ENCODE data around the gene SYTL3.

Gene SYTL3

DNA sequence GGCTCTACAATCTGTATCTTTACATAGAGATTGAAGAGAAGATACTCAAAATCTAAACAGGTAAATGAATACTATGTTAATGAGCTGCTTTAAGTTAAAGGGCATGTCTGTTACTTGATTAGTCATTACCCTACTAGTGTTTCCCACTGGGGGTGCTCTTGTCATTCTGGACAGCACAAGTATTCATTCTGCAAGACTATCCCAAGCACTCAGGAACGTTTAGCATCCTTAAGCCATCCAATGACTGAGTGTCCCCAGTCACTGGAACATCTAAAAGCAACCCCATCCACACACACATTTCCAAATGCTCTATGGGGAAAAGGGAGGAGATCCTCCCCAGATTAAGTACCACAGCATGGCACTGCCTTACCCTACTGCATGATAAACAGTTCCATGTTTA lies 143.6 kb downstream of the SYTL3 start:
- in situ Hi-C loops (cut with MboI; ENCODE audit: low sequenced_read_pairs, unreplicated experiment) = no loop called here
- TF ChIP-seq CTCF (IDR thresholded peaks at IDR 0.05; ENCODE audit: borderline replicate concordance, control extremely low read depth, extremely low read depth, insufficient read depth, missing control alignments) = peak; percentile 29
- DNase-seq (ENCODE audit: low spot score) = peak; percentile 64

DNA sequence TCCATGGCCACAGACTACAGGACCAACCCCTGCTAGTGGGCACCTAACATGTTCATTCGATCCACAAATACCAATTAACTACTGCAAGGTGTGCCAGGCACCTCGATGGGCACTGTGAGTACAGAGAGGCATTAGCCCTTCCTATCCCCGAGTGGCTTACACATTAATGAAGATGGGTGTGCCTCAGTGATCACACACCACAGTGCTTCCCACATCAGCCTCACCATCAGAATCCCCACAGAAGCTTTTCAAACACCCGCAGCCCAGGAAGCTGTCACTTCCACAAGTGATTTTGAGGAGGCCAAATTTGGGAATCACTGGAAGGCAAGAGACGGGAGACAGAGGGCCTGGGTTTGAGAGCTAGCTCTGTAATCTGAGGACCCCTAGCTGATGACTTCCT lies 145.7 kb downstream of the SYTL3 start:
- in situ Hi-C loops (cut with MboI; ENCODE audit: low sequenced_read_pairs, unreplicated experiment) = no loop called here
- TF ChIP-seq CTCF (IDR thresholded peaks at IDR 0.05; ENCODE audit: borderline replicate concordance, control extremely low read depth, extremely low read depth, insufficient read depth, missing control alignments) = no peak

GRCh38 chr6:158796353-158796752 lies 146.5 kb downstream of the SYTL3 start:
- no peak for TF ChIP-seq CTCF (IDR thresholded peaks at IDR 0.05; ENCODE audit: borderline replicate concordance, control extremely low read depth, extremely low read depth, insufficient read depth, missing control alignments)
- DNase-seq (ENCODE audit: low spot score) = no peak
- in situ Hi-C loops (cut with MboI; ENCODE audit: low sequenced_read_pairs, unreplicated experiment) = no loop called here

More for the DNA sequence above, 145.7 kb downstream of the SYTL3 start:
- DNase-seq (ENCODE audit: low spot score) = no peak

DNA sequence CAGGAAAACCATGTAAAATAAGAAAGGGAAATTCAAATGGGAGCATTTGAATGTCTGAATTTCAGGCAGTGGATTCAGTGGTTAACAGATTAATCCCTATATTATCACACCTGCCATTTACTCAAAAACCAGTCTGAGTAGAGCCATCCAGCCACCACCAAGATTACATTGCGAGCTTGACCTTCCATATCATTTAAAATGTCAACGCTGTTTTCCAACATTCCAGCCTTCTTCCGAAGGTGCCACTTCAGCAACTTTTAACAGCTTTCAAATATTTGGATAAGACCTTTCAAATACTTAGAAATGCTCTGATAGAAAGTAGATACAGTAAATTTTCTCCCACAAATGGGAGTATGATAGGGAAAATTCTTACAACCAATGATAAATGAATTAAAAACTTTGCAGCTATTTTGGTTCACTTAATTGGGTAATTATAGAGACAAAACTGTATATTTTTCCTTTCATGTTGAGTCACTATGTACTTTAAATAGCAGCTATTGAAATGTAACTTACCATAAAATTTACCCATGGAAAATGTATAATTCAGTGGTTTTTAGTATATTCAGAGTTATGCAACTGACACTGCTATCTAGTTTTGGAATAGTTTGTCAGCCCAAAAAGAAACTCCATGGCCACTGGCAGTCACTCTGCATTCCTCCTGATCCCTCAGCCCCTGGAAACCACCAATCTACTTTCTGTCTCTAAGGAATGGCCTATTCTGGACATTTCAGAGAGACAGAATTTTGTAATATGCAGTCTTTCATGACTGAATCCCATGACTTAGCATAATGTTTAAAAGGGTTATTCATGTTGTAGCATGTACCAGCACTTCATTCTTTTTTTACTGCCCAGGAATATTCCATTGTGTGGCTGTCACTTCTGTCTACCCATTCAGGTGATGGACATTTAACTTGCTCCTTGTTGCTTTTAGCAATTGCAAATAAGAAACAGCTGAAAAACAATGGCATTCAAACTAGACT lies 147.8 kb downstream of the SYTL3 start:
- DNase-seq (ENCODE audit: low spot score) = no peak
- in situ Hi-C loops (cut with MboI; ENCODE audit: low sequenced_read_pairs, unreplicated experiment) = no loop called here

DNA sequence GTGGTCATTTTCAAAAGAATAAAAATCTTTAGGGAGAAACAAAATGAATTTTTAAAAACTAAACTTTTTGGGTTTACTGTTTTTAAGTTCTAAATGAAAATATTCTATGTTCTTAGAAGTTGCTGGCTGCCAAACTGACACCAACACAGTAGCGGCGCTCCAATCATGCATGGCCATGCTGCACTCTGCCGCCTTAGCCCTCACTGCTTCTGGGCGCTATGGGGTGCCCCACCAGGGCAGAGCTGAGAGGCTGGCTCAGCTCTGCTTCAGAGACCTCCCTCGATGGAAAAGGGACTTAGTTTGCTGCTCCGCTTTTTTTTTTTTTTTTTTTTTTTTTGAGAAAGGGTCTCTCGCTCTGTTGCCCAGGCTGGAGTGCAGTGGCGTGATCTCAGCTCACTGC lies 148.5 kb downstream of the SYTL3 start:
- DNase-seq (ENCODE audit: low spot score) = no peak
- in situ Hi-C loops (cut with MboI; ENCODE audit: low sequenced_read_pairs, unreplicated experiment) = no loop called here
- no peak for TF ChIP-seq CTCF (IDR thresholded peaks at IDR 0.05; ENCODE audit: borderline replicate concordance, control extremely low read depth, extremely low read depth, insufficient read depth, missing control alignments)

More for the DNA sequence above, 147.8 kb downstream of the SYTL3 start:
- no peak for TF ChIP-seq CTCF (IDR thresholded peaks at IDR 0.05; ENCODE audit: borderline replicate concordance, control extremely low read depth, extremely low read depth, insufficient read depth, missing control alignments)

GRCh38 chr6:158799051-158799792 lies 149.4 kb downstream of the SYTL3 start:
- no peak for DNase-seq (ENCODE audit: low spot score)
- in situ Hi-C loops (cut with MboI; ENCODE audit: low sequenced_read_pairs, unreplicated experiment) = no loop called here
- no peak for TF ChIP-seq CTCF (IDR thresholded peaks at IDR 0.05; ENCODE audit: borderline replicate concordance, control extremely low read depth, extremely low read depth, insufficient read depth, missing control alignments)

All from GM13976 (cell line).